ENCODE data around the gene FASTKD3. TPM values are rescaled to one million over a fixed set of nuclear protein-coding genes. Genes with fewer than 3 reads are reported as not detected.

The FASTKD3 gene
- total RNA-seq, 1 experiment from 2014 or later = 14.2 TPM

GRCh38 chr5:7845557-7845956 is 23.3 kb downstream of the FASTKD3 start:
- intact Hi-C loops (cut with micrococcal nuclease; ENCODE audit: unreplicated experiment) = no loop called here
- Mint-ChIP-seq H3K27ac (ENCODE audit: unreplicated experiment) (no peak overlapping the region), H3K4me1 (ENCODE audit: low read depth, unreplicated experiment) (no peaks in the 10 kb centered on the region), H3K36me3 (ENCODE audit: insufficient read depth, unreplicated experiment) (no peaks in the 10 kb centered on the region), H3K4me3 (ENCODE audit: unreplicated experiment) (no peak overlapping the region), H3K9me3 (ENCODE audit: unreplicated experiment) (no peaks in the 10 kb centered on the region), H3K27me3 (ENCODE audit: insufficient read depth, unreplicated experiment) (peaks cover 31% of the 10 kb centered on the region)
- no peak for DNase-seq
- Histone ChIP-seq H3K4me3 (ENCODE audit: low read depth, low read length) (no peak overlapping the region), H3K4me1 (no peaks in the 10 kb centered on the region; the same call in 1 of the 2 replicates), H3K27me3 (replicated peaks; ENCODE audit: control insufficient read depth, insufficient read depth, low read length) (peaks cover 1% of the 10 kb centered on the region; the same call in 1 of the 2 replicates), H3K36me3 (ENCODE audit: control insufficient read depth, insufficient read depth, low read length) (no peaks in the 10 kb centered on the region), H3K9me3 (no peaks in the 10 kb centered on the region)
- no peak for TF ChIP-seq CTCF (IDR thresholded peaks at IDR 0.05; ENCODE audit: insufficient read depth in 1 of 2, low read depth in 1 of 2, low read length in 1 of 2, severe bottlenecking in 1 of 2, unreplicated experiment in 1 of 2)
- ChIA-PET CTCF (no interaction called here), POLR2A (no interaction called here)
- BruUV-seq (replicated peaks) = no TSS peak

GRCh38 chr5:7844901-7845300 is 23.9 kb downstream of the FASTKD3 start:
- Mint-ChIP-seq H3K36me3 (ENCODE audit: insufficient read depth, unreplicated experiment) (no peaks in the 10 kb centered on the region), H3K27ac (ENCODE audit: unreplicated experiment) (no peak overlapping the region), H3K4me1 (ENCODE audit: low read depth, unreplicated experiment) (no peaks in the 10 kb centered on the region), H3K4me3 (ENCODE audit: unreplicated experiment) (no peak overlapping the region), H3K9me3 (ENCODE audit: unreplicated experiment) (no peaks in the 10 kb centered on the region), H3K27me3 (ENCODE audit: insufficient read depth, unreplicated experiment) (peaks cover 36% of the 10 kb centered on the region)
- no TSS peak for BruUV-seq (replicated peaks)
- DNase-seq = no peak
- Histone ChIP-seq H3K4me3 (ENCODE audit: low read depth, low read length) (no peak overlapping the region), H3K4me1 (no peaks in the 10 kb centered on the region; the same call in 1 of the 2 replicates), H3K9me3 (no peaks in the 10 kb centered on the region), H3K36me3 (ENCODE audit: control insufficient read depth, insufficient read depth, low read length) (no peaks in the 10 kb centered on the region), H3K27me3 (replicated peaks; ENCODE audit: control insufficient read depth, insufficient read depth, low read length) (peaks cover 3% of the 10 kb centered on the region)
- ChIA-PET POLR2A (no interaction called here), CTCF (no interaction called here)
- TF ChIP-seq CTCF (IDR thresholded peaks at IDR 0.05; ENCODE audit: insufficient read depth in 1 of 2, low read depth in 1 of 2, low read length in 1 of 2, severe bottlenecking in 1 of 2, unreplicated experiment in 1 of 2) = no peak
- intact Hi-C loops (cut with micrococcal nuclease; ENCODE audit: unreplicated experiment) = no loop called here

- CTCF ChIA-PET = no interaction called here
- BruUV-seq (replicated peaks) = no TSS peak
- H3K27me3 ChIP-seq (replicated peaks; ENCODE audit: control insufficient read depth, insufficient read depth, low read length) = peaks cover 3% of the 10 kb centered on the region
Measured at GRCh38 chr5:7842531-7842930, 26.3 kb downstream of the FASTKD3 start.

More at GRCh38 chr5:7842531-7842930, 26.3 kb downstream of the FASTKD3 start:
- Histone ChIP-seq H3K9me3 (no peaks in the 10 kb centered on the region), H3K36me3 (ENCODE audit: control insufficient read depth, insufficient read depth, low read length) (no peaks in the 10 kb centered on the region), H3K4me3 (ENCODE audit: low read depth, low read length) (no peak overlapping the region), H3K4me1 (no peaks in the 10 kb centered on the region)
- intact Hi-C loops (cut with micrococcal nuclease; ENCODE audit: unreplicated experiment) = no loop called here
- Mint-ChIP-seq H3K9me3 (ENCODE audit: unreplicated experiment) (no peaks in the 10 kb centered on the region), H3K4me1 (ENCODE audit: low read depth, unreplicated experiment) (no peaks in the 10 kb centered on the region), H3K36me3 (ENCODE audit: insufficient read depth, unreplicated experiment) (no peaks in the 10 kb centered on the region), H3K27me3 (ENCODE audit: insufficient read depth, unreplicated experiment) (peaks cover 35% of the 10 kb centered on the region), H3K27ac (ENCODE audit: unreplicated experiment) (no peak overlapping the region), H3K4me3 (ENCODE audit: unreplicated experiment) (no peak overlapping the region)
- no peak for DNase-seq
- no peak for TF ChIP-seq CTCF (IDR thresholded peaks at IDR 0.05; ENCODE audit: insufficient read depth in 1 of 2, low read depth in 1 of 2, low read length in 1 of 2, severe bottlenecking in 1 of 2, unreplicated experiment in 1 of 2)
- POLR2A ChIA-PET = no interaction called here

Measured in Caco-2 (cell line).